ENCODE measurements around the gene RAP2A. TPM values are rescaled to one million over a fixed set of nuclear protein-coding genes. Genes with fewer than 3 reads are reported as not detected.

RAP2A gene
- total and polyA plus RNA-seq, 4 donors: 7.5 to 46.0 (median 23.7) TPM

DNA sequence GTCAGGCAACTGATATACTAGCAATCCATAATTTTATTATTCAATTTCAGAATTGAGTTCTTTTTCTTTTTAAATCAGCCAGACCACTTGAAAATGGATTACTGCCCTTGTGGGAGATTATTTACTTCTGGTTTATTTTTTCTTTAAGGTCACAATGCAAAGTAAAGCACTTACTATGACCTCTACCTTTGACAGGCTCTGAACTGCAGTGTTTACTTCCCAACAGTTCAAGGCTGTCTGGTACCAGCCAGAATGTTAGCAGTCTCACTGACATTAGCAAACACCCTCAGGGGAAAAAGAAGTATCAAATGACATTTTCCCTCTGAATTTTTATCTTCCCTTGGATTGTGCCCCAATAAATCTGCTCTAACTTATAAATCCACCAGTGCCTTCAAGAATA is 57.5 kb downstream of the RAP2A start:
- H3K27me3 ChIP-seq (ENCODE audit: control insufficient read depth in 3 of 3, insufficient read depth in 3 of 3, low read length in 2 of 3): no peaks in the 10 kb centered on the region
- H3K4me3 ChIP-seq: no peak overlapping the region
- ATAC-seq (ENCODE audit: insufficient read depth, low FRiP score) (no peak), DNase-seq (no peak)
- no peaks in the 10 kb centered on the region for H3K36me3 ChIP-seq (ENCODE audit: control insufficient read depth in 4 of 4, insufficient read depth in 4 of 4, low read length in 4 of 4)
- peaks cover 0 to 4% (median under 1%) of the 10 kb centered on the region in 4 donors for H3K9me3 ChIP-seq (ENCODE audit: control insufficient read depth in 4 of 4, insufficient read depth in 3 of 4, low read length in 3 of 4)
- H3K4me1 ChIP-seq (ENCODE audit: control insufficient read depth in 5 of 5, insufficient read depth in 5 of 5, low read length in 5 of 5): peaks cover 0 to 2% (median 0%) of the 10 kb centered on the region in 5 donors
- TF ChIP-seq CTCF (IDR thresholded peaks at IDR 0.05; ENCODE audit: control extremely low read depth, extremely low read depth): no peak
- H3K9ac ChIP-seq (ENCODE audit: insufficient read depth in 1 of 2, low read length in 2 of 2): no peak overlapping the region
- H3K27ac ChIP-seq (ENCODE audit: low read depth in 1 of 2, low read length in 1 of 2): no peak overlapping the region

DNA sequence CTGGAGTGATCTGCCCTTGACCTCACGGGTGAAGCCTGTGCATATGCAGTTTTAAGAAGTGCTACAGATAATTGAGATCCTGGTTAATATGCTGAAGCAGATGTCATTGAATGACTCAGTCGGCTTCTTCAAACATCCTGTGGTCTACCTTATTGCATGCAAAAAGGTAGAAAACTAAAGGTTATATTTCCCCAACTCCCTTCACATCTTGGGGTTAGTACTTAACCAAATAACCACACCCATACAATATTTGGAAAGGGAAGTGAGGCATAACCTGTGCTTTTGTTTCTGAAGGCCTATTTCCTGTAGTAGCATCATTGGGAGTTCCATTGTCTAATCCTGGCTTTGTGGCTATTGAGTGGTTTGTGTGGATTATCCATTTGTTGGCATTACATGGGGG is 58.3 kb downstream of the RAP2A start:
- WGBS, 2 donors: 93 to 95% methylated on average over 2 of the region's 2 CpGs
- H3K36me3 ChIP-seq (ENCODE audit: control insufficient read depth in 4 of 4, insufficient read depth in 4 of 4, low read length in 4 of 4): no peaks in the 10 kb centered on the region
- H3K27me3 ChIP-seq (ENCODE audit: control insufficient read depth in 3 of 3, insufficient read depth in 3 of 3, low read length in 2 of 3): no peaks in the 10 kb centered on the region
- H3K9ac ChIP-seq (ENCODE audit: insufficient read depth in 1 of 2, low read length in 2 of 2): no peak overlapping the region
- peaks cover 0 to 4% (median under 1%) of the 10 kb centered on the region in 4 donors for H3K9me3 ChIP-seq (ENCODE audit: control insufficient read depth in 4 of 4, insufficient read depth in 3 of 4, low read length in 3 of 4)
- no peak for ATAC-seq (ENCODE audit: insufficient read depth, low FRiP score)
- no peak overlapping the region for H3K4me3 ChIP-seq
- H3K27ac ChIP-seq (ENCODE audit: low read depth in 1 of 2, low read length in 1 of 2): no peak overlapping the region
- no peak for TF ChIP-seq CTCF (IDR thresholded peaks at IDR 0.05; ENCODE audit: control extremely low read depth, extremely low read depth)
- peaks cover 0 to 5% (median 0%) of the 10 kb centered on the region in 5 donors for H3K4me1 ChIP-seq (ENCODE audit: control insufficient read depth in 5 of 5, insufficient read depth in 5 of 5, low read length in 5 of 5)
- DNase-seq: no peak

- no peak overlapping the region for H3K4me3 ChIP-seq
- H3K27ac ChIP-seq (ENCODE audit: low read depth in 1 of 2, low read length in 1 of 2): no peak overlapping the region
- WGBS, 2 donors: 86 to 92% methylated on average over 2 of the region's 2 CpGs
- H3K9me3 ChIP-seq (ENCODE audit: control insufficient read depth in 4 of 4, insufficient read depth in 3 of 4, low read length in 3 of 4): peaks cover 0 to 4% (median under 1%) of the 10 kb centered on the region in 4 donors
- H3K27me3 ChIP-seq (ENCODE audit: control insufficient read depth in 3 of 3, insufficient read depth in 3 of 3, low read length in 2 of 3): no peaks in the 10 kb centered on the region
- ATAC-seq (ENCODE audit: insufficient read depth, low FRiP score): no peak
- DNase-seq: no peak
- no peak overlapping the region for H3K9ac ChIP-seq (ENCODE audit: insufficient read depth in 1 of 2, low read length in 2 of 2)
- TF ChIP-seq CTCF (IDR thresholded peaks at IDR 0.05; ENCODE audit: control extremely low read depth, extremely low read depth): no peak
- H3K36me3 ChIP-seq (ENCODE audit: control insufficient read depth in 4 of 4, insufficient read depth in 4 of 4, low read length in 4 of 4): no peaks in the 10 kb centered on the region
- peaks cover 0 to 5% (median 0%) of the 10 kb centered on the region in 5 donors for H3K4me1 ChIP-seq (ENCODE audit: control insufficient read depth in 5 of 5, insufficient read depth in 5 of 5, low read length in 5 of 5)
These were observed 58.9 kb downstream of the RAP2A start for GRCh38 chr13:97492684-97493371.

GRCh38 chr13:97493456-97493855 is 59.5 kb downstream of the RAP2A start:
- ATAC-seq (ENCODE audit: insufficient read depth, low FRiP score) (no peak), DNase-seq (no peak)
- WGBS, 2 donors: 24 to 41% methylated on average over 1 of the region's 1 CpG
- H3K4me1 ChIP-seq (ENCODE audit: control insufficient read depth in 5 of 5, insufficient read depth in 5 of 5, low read length in 5 of 5): peaks cover 0 to 5% (median 0%) of the 10 kb centered on the region in 5 donors
- no peak for TF ChIP-seq CTCF (IDR thresholded peaks at IDR 0.05; ENCODE audit: control extremely low read depth, extremely low read depth)
- no peak overlapping the region for H3K9ac ChIP-seq (ENCODE audit: insufficient read depth in 1 of 2, low read length in 2 of 2)
- H3K27ac ChIP-seq (ENCODE audit: low read depth in 1 of 2, low read length in 1 of 2): no peak overlapping the region
- H3K9me3 ChIP-seq (ENCODE audit: control insufficient read depth in 4 of 4, insufficient read depth in 3 of 4, low read length in 3 of 4): peaks cover 0 to 4% (median under 1%) of the 10 kb centered on the region in 4 donors
- no peaks in the 10 kb centered on the region for H3K27me3 ChIP-seq (ENCODE audit: control insufficient read depth in 3 of 3, insufficient read depth in 3 of 3, low read length in 2 of 3)
- no peaks in the 10 kb centered on the region for H3K36me3 ChIP-seq (ENCODE audit: control insufficient read depth in 4 of 4, insufficient read depth in 4 of 4, low read length in 4 of 4)
- H3K4me3 ChIP-seq: no peak overlapping the region
